Epidermal melanocyte (primary cell): Measurements from ENCODE around the gene NUTM2B.
"Not testable (repeated sequence)": the region's sequence is repeated elsewhere in the genome, so short reads cannot be mapped to it uniquely, and the experiment has no call there.

ENCODE experiments used
- DNase-seq: peaks from one replicate; pipeline ENCODE4 v3.0.0; 2011; ENCODE audit warnings: low spot score; ENCODE audit not compliant: insufficient read length

Gene NUTM2B, protein sequence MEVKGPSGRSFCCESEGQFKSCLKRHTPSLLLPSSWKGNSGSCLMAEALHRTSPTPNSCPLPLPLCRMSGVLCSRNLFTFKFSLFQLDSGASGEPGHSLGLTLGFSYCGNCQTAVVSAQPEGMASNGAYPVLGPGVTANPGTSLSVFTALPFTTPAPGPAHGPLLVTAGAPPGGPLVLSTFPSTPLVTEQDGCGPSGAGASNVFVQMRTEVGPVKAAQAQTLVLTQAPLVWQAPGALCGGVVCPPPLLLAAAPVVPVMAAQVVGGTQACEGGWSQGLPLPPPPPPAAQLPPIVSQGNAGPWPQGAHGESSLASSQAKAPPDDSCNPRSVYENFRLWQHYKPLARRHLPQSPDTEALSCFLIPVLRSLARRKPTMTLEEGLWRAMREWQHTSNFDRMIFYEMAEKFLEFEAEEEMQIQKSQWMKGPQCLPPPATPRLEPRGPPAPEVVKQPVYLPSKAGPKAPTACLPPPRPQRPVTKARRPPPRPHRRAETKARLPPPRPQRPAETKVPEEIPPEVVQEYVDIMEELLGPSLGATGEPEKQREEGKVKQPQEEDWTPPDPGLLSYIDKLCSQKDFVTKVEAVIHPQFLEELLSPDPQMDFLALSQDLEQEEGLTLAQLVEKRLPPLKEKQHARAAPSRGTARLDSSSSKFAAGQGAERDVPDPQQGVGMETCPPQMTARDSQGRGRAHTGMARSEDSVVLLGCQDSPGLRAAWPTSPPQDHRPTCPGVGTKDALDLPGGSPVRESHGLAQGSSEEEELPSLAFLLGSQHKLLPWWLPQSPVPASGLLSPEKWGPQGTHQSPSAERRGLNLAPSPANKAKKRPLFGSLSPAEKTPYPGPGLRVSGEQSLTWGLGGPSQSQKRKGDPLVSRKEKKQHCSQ

DNA sequence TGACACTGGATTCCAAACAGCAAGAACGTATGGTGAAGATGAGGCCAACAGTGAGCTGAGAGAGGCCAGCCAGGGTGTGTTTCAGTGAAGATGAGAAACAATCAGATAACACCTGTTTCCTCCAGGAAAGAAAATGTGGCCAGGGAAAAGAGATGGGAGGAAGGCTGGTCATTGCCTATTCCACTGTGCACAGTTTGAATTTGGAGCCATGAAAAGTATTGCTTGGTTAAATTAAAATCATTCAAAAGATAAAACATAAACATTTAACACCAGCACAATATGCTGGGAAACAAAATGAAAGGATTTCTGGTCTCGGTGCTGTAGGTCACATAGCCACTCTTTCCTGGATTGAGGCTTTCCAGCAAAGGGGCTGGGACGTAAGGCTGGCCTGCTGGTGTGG, at the start of gene NUTM2B:
TSS of gene NUTM2B (plus strand) at position 301 of the 400 bp plus-strand sequence. CDS start 383 bp downstream, outside the sequence.
- DNase-seq, result not testable (repeated sequence)

- not testable (repeated sequence) for DNase-seq
Observed at GRCh38 chr10:79663287-79663686, 39.7 kb upstream of the NUTM2B start.

GRCh38 chr10:79664686-79665085, 38.3 kb upstream of the NUTM2B start:
- not testable (repeated sequence) for DNase-seq

DNA sequence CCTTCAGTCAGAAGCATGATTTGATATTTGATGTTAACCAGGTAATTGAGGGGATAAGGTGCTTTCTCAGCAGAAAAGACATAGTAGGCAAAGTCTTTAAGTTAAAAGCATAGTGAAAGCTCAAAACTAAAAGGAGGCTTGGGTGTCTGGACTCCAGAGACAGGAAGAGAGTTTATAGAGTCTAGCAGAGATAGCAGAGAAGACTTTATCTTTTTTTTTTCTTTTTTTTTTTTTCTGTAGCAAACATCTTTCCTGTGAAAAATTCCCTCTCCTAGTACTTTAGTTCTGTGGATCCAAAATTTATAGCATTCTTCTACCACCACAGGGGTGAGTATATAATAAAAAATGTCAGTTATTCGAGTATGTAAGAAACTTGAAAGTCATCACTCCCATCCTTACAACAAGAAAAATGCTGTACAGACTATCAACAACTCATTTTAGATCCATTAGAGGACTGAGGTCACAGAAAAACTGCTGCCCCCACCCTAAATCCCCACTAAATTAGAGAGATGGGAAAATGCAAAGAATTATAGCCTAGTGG, 33.7 kb upstream of the NUTM2B start:
- DNase-seq, result not testable (repeated sequence)

- not testable (repeated sequence) for DNase-seq
Observed at GRCh38 chr10:79674878-79675277, 28.1 kb upstream of the NUTM2B start.

- not testable (repeated sequence) for DNase-seq
Observed at GRCh38 chr10:79683026-79683883, 19.8 kb upstream of the NUTM2B start.

DNA sequence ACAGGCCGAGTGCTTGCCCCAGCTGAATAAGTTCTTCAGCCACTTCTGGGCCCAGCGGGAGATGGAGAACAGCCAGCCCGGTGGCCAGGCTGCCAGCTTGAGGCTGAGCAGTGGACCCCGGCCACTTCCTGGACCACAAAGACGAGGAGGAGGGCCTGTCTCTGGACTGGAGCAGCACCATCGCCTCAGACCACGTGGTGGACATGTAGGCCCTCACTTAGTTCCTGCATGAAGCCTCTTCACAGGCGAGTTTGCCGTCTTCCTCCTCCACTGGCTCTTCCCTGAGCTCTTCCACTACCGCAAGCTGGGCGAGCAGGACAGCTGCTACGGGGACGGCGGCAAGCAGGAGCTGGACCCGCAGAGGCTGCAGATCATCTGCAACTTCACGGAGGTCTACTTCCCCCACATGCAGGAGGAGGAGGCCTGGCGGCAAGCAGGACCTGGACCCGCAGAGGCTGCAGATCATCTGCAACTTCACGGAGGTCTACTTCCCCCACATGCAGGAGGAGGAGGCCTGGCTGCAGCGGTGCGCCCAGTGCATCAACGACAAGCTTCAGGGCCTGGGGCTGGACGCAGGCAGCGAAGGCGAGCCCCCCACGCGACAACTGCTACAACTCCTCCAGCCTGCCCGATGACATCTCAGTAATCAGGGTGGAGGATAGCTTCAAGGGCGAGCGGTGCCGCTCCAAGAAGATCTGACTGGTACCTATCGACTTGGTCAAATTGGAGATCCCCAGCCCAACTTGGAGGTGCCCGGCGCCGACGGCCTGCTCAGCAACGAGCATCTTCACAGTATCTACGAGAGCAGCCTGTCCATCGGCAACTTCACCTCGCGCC, 18.9 kb upstream of the NUTM2B start:
- not testable (repeated sequence) for DNase-seq

DNA sequence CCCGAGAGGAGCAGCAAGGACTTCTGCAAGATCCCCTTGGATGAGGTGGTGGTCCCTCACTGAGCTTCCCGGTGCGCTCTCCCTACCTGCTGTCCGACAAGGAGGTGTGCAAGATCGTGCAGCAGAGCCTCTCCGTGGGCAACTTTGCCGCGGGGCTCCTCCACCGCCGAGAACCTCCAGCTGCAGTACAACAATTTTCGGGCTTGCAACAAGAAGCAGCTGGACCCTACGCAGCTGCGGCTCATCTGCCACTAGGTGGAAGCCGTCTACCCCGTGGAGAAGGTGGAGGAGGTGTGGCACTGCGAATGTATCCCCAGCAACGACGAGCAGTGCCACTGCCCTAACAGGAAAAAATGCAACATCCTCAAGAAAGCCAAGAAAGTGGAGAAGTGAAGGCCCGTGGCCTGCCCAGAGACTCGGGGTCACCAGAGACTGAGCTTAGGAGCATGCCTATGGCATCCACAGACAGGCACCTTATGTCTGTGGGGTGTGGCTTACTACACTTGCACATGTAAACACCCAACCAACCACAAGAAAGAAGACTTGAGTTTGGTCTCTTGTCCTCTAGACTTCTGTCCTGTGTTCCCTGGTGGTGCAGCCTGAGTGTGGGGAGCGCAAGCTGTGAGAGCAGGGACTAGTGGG, 17.9 kb upstream of the NUTM2B start:
- not testable (repeated sequence) for DNase-seq

DNA sequence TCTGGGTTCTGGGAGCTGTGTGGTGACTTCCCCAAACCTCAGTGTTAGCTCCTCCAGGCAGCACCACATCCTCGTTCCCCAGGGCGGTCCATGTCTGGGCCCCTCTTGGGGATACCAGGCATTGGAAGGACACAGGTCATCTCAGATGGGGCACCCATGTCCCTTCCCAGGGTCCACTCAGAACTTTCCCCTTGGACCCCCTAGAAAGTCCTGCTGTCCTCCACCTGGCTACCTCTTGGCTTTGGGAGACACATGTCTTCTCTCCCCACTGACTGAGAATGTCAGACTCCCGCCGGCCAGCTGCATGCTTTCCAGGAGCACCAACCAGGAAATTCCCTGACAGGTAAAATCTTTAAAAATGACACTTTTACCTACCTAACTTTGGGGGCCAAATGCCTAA, 16.4 kb upstream of the NUTM2B start:
- DNase-seq, result not testable (repeated sequence)

DNA sequence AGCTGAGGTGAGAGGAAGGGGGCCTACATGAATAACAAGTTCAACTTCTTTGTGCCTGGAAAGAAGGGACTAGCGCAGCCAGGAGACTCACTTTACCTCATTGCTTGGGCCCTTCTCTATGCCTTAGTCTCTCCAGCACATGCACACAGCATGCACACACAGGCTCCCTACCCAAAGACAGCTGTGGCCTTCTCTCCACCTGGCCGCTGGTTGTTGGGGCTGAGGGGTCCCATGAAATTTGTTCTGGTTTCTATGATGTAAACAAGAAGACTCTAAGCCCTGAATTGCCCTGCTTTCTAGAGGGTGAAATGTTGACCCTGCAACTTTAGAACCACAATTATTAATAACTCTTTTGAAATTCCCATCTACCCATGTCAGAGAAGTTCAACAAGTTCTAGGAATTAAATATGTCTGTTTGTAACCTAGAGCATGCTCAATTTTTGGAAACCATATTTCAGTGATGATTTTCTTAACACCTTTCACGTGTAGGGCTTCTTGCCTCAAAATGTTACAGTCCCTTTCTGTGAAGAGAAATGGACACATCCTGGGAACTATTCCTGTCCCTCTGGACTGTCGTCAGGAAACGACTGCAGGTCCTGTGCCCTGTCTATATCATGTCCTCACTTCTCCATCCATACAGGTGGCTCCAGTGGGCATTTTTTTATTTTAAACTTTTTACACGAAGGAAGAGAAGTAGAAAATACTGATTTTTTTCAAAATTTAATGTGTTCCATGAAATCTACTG, 15.4 kb upstream of the NUTM2B start:
- DNase-seq, result not testable (repeated sequence)

DNA sequence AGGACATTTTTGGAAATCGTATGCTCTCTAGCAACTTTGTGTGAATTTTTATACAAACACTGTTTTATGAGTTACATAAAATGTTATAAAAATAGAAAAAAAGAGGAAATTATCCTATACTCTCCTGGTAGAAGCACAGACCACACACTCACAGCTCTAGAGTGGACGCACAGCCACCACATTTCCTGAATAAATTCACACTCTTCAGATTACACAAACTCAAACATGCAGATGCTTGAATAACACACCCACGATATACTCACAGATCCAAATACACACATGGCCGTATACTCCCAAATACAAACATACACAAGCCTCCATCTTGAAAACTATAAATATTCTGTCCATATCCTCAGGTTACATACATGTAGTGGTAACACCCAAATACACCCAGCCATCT, 14.2 kb upstream of the NUTM2B start:
- not testable (repeated sequence) for DNase-seq

GRCh38 chr10:79696596-79696995, 6.4 kb upstream of the NUTM2B start:
- not testable (repeated sequence) for DNase-seq

- DNase-seq, result not testable (repeated sequence)
Observed at GRCh38 chr10:79697141-79697540, 5.9 kb upstream of the NUTM2B start.

- not testable (repeated sequence) for DNase-seq
Observed at GRCh38 chr10:79700381-79700944, 2.6 kb upstream of the NUTM2B start.

DNA sequence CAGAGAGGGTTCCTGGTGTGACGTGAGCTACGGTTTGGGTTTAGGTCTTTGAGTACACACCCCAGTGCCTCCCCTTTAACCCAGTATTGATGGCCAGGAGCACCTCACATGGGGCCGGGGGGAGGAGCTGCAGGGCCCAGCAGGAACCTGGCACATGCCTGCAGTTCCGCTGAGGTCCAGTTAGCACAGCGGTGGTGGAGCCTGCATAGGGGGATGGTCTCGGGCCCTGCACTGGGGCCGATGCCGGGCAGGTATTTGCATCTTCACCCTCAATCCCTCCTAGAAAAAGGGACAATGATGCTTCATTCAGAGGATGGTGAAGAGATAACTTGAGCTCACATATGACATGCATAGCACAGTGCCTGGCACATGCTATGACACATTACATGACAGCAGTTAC, 4.0 kb downstream of the NUTM2B start:
- not testable (repeated sequence) for DNase-seq

DNA sequence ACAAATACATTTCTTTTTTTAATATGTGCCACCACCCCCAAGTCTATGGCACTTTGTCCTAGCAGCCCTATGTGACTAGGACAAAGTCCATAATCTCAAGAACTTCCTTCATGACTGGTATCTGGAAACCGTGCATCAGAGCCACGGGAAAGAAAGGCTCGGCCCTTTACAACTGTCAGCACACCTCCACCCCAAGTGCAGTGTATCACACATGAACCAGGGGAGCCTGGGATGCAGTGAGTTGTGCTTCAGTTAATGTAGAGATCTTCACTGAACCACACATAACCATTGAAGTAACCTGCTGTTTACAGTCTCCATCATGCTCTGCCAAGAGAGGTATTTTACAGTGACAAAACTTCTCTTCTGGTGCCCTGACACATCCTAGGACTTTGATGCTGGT, 11.9 kb downstream of the NUTM2B start:
- not testable (repeated sequence) for DNase-seq

DNA sequence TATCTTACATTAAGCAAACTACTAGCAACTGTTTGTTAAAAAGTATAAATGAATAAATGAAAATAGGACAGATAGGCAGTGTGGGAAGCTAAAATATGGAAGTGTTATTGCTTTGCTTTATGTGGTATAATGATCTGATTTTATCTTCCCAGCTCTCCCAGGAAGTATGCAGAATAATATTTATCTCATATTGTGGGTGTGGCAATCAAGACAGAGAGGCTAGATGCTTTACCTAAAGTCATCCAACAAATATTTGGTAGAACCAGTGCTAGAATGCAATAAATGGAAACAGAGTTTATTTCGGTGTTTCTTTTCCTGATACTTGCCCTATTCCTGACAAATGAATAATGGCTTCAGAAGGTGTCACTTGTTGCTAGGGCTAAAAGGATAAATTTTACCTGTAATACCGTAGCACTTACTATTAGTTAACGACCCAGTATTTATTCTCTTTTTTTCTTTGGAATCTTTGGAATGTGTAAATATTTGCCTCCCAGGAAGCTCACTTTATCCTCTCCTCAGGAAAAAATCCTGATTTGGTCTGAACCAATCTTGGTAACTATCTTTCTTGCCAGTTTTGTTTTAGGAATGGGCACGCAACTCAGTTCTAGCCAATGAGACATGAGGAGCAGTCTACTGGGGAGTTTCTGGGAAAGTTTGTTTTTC, 14.0 kb downstream of the NUTM2B start:
- not testable (repeated sequence) for DNase-seq

DNA sequence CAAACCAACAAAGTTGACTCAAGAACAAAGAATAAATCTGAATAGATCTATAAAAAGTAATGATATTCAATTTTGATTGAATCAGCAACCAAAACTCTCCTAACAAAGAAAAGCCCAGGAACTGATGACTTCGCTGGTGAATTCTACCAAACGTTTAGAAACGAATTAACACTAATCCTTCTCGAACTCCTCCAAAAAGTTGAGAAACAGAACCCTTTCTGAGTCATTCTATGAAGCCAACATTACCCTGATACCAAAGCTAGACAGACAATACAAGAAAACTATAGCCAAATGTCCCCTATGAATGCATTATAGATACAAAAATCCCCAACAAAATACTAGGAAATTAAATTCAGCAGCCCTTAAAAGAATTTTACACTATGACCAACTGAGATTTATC, 17.0 kb downstream of the NUTM2B start:
- not testable (repeated sequence) for DNase-seq
